OCI-LY3 (cell line): ENCODE results near the gene C10orf90.

Experiments used
- EZH2phosphoT487 ChIP-seq: fragments of 200-600 bp; shearing (Covaris generic); IDR thresholded peaks from 2 replicates; pipeline ENCODE4 v1.6.1; 2018; ENCODE audit warnings: antibody characterized with exemption, mixed run types, low read depth
- TF ChIP-seq, protein P1 (sequence below): fragments of 200-600, 300-600 bp; sonication (generic); IDR thresholded peaks from 2 replicates; pipeline ENCODE4 v1.5.1; 2014; ENCODE audit warnings: antibody characterized with exemption, low read length, low read depth

- TF ChIP-seq, protein P1, sequence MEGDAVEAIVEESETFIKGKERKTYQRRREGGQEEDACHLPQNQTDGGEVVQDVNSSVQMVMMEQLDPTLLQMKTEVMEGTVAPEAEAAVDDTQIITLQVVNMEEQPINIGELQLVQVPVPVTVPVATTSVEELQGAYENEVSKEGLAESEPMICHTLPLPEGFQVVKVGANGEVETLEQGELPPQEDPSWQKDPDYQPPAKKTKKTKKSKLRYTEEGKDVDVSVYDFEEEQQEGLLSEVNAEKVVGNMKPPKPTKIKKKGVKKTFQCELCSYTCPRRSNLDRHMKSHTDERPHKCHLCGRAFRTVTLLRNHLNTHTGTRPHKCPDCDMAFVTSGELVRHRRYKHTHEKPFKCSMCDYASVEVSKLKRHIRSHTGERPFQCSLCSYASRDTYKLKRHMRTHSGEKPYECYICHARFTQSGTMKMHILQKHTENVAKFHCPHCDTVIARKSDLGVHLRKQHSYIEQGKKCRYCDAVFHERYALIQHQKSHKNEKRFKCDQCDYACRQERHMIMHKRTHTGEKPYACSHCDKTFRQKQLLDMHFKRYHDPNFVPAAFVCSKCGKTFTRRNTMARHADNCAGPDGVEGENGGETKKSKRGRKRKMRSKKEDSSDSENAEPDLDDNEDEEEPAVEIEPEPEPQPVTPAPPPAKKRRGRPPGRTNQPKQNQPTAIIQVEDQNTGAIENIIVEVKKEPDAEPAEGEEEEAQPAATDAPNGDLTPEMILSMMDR: no peak
- no peak for TF ChIP-seq EZH2phosphoT487
Measured at GRCh38 chr10:126563361-126563760, 107.1 kb downstream of the C10orf90 start.
